K562 (cell line): Measurements from ENCODE around the gene PPA1. TPM values are rescaled to one million over a fixed set of nuclear protein-coding genes. Genes with fewer than 3 reads are reported as not detected.
A peak's percentile ranks its signal among the peaks of the same experiment; 100 is the strongest.

Source experiments
- ARID1B ChIP-seq: fragments of 450-650 bp; IDR thresholded peaks from 2 replicates; pipeline ENCODE4 v1.6.1; 2016; ENCODE audit warnings: antibody characterized with exemption, mild to moderate bottlenecking, inconsistent platforms
- DDX20 ChIP-seq: fragments of 450-650 bp; IDR thresholded peaks from 2 replicates; pipeline ENCODE4 v1.6.1; 2016; ENCODE audit warnings: missing genetic modification characterization, low read depth, mild to moderate bottlenecking, missing compliant biosample characterization, moderate library complexity
- GTF2E2 ChIP-seq: fragments of 200-800 bp; sonication (Bioruptor generic); IDR thresholded peaks from 2 replicates; pipeline ENCODE4 v1.6.1; 2016; ENCODE audit warnings: missing genetic modification characterization, missing compliant biosample characterization
- HBP1 ChIP-seq: fragments of 450-650 bp; formaldehyde crosslinking; IDR thresholded peaks from 2 replicates; pipeline ENCODE4 v1.4.0; 2022; ENCODE audit warnings: missing genetic modification characterization
- HMGN3 ChIP-seq: IDR thresholded peaks from 2 replicates; pipeline ENCODE4 v1.6.1; 2011; ENCODE audit warnings: borderline replicate concordance, low read depth, mild to moderate bottlenecking, mixed read lengths, low read length; ENCODE audit not compliant: insufficient read length; ENCODE audit errors: extremely low read depth
- JUND ChIP-seq, 2 experiments: IDR thresholded peaks; 2 replicates in 1 of 2; 3 replicates in 1 of 2; pipeline ENCODE4 v1.6.1; 2011; ENCODE audit warnings: borderline replicate concordance in 2 of 2, low read depth in 2 of 2, low read length in 2 of 2, improper control_type of control experiment in 1 of 2, missing biosample characterization in 1 of 2, missing genetic modification characterization in 1 of 2, missing genetic modification reagents in 1 of 2
- MAFK ChIP-seq: IDR thresholded peaks from 2 replicates; pipeline ENCODE4 v1.6.1; 2011; ENCODE audit warnings: low read length, improper control_type of control experiment
- PKNOX1 ChIP-seq: fragments of 450-650 bp; IDR thresholded peaks from 2 replicates; pipeline ENCODE4 v1.6.1; 2016
- SIN3A ChIP-seq, 2 experiments: fragments of 150-350 bp in 1 of 2; IDR thresholded peaks; 2 replicates each; pipeline ENCODE4 v1.6.1; 2011 to 2016; ENCODE audit warnings: borderline replicate concordance in 2 of 2, low read depth in 2 of 2, low read length in 2 of 2, mild to moderate bottlenecking in 2 of 2, moderate library complexity in 2 of 2; ENCODE audit not compliant: control insufficient read depth in 1 of 2
- SIX5 ChIP-seq, 2 experiments: IDR thresholded peaks; 2 replicates each; pipeline ENCODE4 v1.6.1; 2011; ENCODE audit warnings: low read length in 2 of 2, borderline replicate concordance in 1 of 2, low read depth in 1 of 2, mild to moderate bottlenecking in 1 of 2, moderate library complexity in 1 of 2; ENCODE audit not compliant: insufficient read depth in 1 of 2
- ZBTB5 ChIP-seq: fragments of 450-650 bp; IDR thresholded peaks from 2 replicates; pipeline ENCODE4 v1.6.1; 2017; ENCODE audit warnings: antibody characterized with exemption
- ZNF318 ChIP-seq, 2 experiments: fragments of 450-650 bp; IDR thresholded peaks; 2 replicates each; pipeline ENCODE4 v1.6.1; 2016; ENCODE audit warnings: mild to moderate bottlenecking in 2 of 2, borderline replicate concordance in 1 of 2, low read depth in 1 of 2, moderate library complexity in 1 of 2
- polyA plus RNA-seq, 8 experiments: library from polyadenylated mRNA; depleted of rRNA in 4 of 8; stranded (reverse) in 5 of 8; unstranded in 3 of 8; fragments of >200 nt; fragmentation: Nextera tagmentation in 2 of 8; fragmentation: Illumina TruSeq in 1 of 8; extraction: Ambion mirVana in 2 of 8; extraction: Trizol in 1 of 8; gene quantifications; 2 replicates each; pipeline versions ENCODE4 v1.2.1 to v1.2.3, GENCODE V29; 2011 to 2014; ENCODE audit warnings: inconsistent platforms in 1 of 8, missing spikeins in 1 of 8
- total RNA-seq, 7 experiments: library from RNA; depleted of rRNA in 6 of 7; stranded (reverse); fragments of >200 nt in 6 of 7; fragmentation: Illumina TruSeq in 2 of 7; extraction: Trizol in 2 of 7; gene quantifications; 2 replicates each; pipeline versions ENCODE4 v1.2.1 to v1.2.3, GENCODE V29; 2011 to 2021; ENCODE audit warnings: low replicate concordance in 1 of 7

PPA1 gene
- total and polyA plus RNA-seq, 9 of the 15 experiments (the other 6 are each of a cell fraction or from before 2014, with no cell fraction given) = 301 to 635 (median 471) TPM

GRCh38 chr10:70232155-70232858 is 922 bp downstream of the PPA1 start (continued):
- TF ChIP-seq SIX5 (IDR thresholded peaks at IDR 0.05; ENCODE audit: borderline replicate concordance in 1 of 2, insufficient read depth in 1 of 2, low read depth in 1 of 2, low read length in 2 of 2) (no peak), ZBTB5 (no peak), MAFK (no peak), HBP1 (CRISPR knock-in tag) (no peak), PKNOX1 (peak; percentile 34), GTF2E2 (tag) (0 out of 2 replicates have a peak, but pooled peaks have one; percentile 4), SIN3A (IDR thresholded peaks at IDR 0.05; ENCODE audit: borderline replicate concordance in 2 of 2, control insufficient read depth in 1 of 2, low read depth in 2 of 2, low read length in 2 of 2) (peak; percentile 19 to 32; a peak in 2 of 4 replicates), DDX20 (tag) (no peak), ZNF318 (IDR thresholded peaks at IDR 0.05; ENCODE audit: borderline replicate concordance in 1 of 2, low read depth in 1 of 2) (0 out of 4 replicates have a peak, but pooled peaks of 1 of the 2 experiments have one; percentile 32), ARID1B (peak; percentile 61), JUND (IDR thresholded peaks at IDR 0.05; ENCODE audit: borderline replicate concordance, low read depth, low read length) (peak; percentile 82), JUND (tag; IDR thresholded peaks at IDR 0.05; ENCODE audit: borderline replicate concordance, low read depth, low read length) (peak; percentile 92), HMGN3 (no peak)
